HG02973 (cell line): Measurements from ENCODE around the gene ANKRD40CL.
"Not testable (repeated sequence)": the region's sequence is repeated elsewhere in the genome, so short reads cannot be mapped to it uniquely, and the experiment has no call there.

Experiments
- ATAC-seq: cut with Tn5 transposase; IDR thresholded peaks from one replicate; pipeline ENCODE4 v1.9.1; 2021; ENCODE audit warnings: moderate library complexity; ENCODE audit not compliant: unreplicated experiment

The ANKRD40CL gene

DNA sequence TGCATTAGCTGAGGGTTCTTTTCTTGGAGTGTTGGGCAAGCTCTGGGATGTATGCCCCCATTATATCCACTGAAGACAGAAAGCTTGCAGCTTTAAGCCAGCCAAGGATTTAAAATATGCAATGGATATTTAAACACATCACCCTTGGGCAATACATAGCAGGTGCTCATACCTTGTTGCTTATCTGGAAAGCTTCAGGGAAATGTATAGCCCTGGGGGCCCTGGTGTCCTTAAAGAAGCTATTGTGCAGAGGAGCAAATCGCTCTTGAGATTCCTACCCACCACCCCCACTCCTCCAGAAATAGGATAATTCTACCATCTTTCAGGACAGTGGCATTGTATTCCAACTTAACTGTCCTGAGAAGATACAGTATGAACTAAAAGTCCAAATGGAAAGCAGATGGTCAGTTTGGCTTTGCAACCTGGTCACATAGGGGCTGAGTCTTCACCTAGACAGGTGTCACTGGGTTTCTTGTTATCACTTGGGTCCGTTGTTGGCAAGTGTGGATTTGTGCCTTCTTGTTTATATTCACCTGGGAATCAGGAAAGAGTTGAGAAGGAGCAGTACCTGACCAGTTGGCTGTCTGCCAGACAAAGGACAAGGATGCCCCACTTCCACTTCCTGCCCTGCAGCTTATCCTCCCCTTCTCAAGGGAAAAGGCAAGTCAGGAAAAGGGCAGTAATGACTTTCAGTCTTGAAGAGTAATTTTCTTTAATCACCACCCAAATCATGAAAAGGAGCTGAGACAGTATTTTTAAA lies 3.4 kb downstream of the ANKRD40CL start:
- no peak for ATAC-seq

DNA sequence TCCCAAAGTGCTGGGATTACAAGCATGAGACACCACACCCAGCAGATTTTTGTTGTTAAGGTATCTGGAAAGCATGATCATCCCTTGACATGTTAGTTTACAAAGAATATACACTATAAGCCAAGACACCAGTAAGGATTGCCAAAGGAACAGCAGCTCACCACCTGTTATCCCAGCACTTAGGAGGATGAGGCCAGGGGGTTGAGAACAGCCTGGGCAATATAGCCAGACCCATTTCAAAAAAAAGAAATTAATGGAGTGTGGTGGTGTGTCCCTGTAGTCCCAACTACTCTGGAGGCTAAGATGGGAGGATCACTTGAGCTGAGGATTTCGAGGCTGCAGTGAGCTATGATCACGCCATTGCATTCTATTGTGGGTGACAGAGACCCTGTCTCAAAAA lies 5.1 kb downstream of the ANKRD40CL start:
- no peak for ATAC-seq

DNA sequence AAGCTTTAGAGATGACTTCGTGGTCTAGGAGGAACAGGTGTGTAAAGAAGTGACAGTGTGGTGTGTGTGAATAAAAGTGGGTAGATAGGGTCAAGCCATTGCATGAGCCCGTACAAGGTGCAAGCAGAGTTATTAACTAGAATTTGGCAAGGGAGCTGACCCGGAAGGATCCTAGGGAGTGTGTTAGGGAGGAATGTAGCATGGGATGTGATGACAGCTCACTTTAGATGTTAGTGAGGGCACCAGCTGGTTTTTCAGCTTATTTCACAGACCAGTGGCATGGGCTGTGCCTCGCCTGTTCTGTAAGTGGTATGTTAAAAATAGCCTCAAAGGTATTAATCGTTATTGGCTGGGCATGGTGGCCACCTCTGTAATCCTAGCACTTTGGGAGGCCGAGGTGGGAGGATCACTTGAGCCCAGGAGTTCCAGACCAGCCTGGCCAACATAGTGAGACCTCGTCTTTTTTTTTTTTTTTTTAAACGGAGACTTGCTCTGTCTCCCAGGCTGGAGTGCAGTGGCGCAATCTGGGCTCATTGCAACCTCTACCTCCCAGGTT lies 8.3 kb downstream of the ANKRD40CL start:
- no peak for ATAC-seq

DNA sequence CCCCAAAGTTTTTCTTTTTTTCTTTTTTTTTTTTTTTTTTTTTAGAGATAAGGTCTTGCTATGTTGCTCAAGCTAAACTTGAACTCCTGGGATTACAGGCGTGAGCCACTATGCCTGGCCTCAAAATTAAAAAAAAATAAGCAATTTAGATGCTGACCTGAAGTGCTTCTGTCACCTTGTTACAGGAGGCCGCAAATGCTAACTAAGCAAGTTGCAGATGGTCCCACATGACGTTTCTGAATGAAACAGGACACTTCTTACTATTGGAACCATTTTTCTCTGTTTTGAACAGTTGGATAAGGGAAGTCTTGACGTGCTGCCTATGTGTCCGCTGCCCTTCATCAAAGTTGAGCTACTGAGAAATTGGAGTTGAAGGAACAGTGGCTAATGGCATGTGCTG lies 8.8 kb downstream of the ANKRD40CL start:
- no peak for ATAC-seq

DNA sequence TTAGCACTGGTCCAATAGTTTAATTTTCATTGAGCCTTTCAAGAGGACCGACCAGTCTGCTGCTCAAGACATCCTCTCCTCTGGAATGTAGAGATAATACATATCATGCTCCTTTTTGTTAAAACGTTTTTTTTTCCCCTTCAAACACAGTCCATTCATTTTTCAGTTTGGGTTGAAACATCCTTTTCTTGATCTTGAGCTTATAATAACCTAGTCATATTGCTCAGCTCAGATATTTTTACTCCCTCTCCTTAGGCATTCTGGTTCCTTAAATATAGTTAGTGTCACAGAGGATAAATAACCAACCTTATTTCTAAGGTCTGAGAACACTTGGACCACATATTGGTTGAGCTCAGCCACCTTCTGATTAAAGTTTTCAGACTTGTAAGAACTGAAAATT lies 12.8 kb downstream of the ANKRD40CL start:
- ATAC-seq: no peak

DNA sequence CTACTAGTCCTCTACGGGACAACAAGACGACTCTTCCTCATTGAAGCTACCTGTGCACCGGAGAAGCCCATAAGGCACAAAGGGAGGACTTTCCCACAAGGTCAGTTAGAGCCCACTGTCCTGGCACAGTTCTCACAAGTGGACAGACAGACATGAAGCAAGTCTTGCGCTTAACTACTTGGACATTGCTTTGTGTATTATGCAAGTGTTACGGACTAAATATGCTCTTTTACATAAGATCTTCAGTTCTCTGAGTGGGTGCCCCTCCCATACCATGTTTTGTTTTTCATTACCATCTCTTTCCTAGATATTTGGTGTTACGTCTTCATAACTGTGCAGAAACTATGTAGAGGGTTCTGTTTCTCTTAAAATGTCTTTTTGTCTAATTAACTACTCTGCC lies 18.1 kb downstream of the ANKRD40CL start:
- no peak for ATAC-seq

DNA sequence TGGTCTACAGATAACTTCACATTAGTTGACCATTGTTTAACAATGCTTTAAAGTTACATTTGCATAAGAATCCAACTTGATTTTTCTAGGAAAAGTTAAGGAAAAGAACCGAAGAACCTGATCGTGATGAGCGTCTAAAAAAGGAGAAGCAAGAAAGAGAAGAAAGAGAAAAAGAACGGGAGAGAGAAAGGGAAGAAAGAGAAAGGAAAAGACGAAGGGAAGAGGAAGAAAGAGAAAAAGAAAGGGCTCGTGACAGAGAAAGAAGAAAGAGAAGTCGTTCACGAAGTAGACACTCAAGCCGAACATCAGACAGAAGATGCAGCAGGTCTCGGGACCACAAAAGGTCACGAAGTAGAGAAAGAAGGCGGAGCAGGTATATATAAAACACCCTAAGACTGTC lies 21.7 kb downstream of the ANKRD40CL start:
- ATAC-seq: no peak

DNA sequence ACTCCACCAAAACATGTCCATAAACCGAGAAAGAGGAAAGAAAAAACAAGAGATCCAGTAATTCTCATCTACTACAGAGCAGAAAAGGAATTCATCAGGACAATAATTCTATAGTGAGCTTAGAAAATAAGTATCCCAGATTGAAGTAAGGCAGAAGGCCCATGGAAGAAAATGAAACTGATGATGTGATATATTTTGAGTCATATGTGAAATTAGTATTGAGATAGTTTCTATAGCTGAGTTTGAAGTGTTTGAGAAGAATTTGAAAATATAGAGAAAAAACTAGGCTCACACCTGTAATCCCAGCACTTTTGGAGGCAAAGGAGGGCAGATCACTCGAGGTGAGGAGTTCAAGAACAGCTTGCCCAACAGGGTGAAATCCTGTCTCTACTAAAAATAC lies 28.2 kb downstream of the ANKRD40CL start:
- no peak for ATAC-seq

DNA sequence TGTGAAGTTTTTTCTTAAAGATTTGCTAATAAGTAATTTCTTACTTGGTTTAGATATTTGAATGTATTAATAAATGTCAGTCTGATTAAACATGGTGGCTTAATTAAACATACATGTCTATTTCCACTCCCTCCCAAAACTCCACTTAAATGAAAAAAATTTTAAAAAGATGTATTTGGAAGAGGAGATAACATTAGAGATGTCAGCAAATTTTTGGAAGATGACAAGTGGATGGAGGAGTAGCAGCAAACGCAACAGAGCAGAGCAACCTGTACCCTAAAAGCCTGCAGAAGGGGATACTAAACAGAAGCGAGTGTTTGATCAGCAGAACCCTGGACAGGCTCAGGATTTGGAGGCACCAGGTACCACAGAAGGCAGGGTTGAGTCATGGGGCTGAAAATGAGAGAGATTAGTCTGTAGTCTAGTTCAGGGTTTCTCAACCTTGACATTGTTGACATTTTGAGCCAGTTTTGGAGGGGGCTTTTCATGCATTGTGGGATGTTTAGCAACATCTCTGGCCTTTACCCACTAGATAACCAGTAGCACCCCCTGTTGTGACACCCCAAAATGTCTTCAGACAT lies 30.1 kb downstream of the ANKRD40CL start:
- no peak for ATAC-seq

DNA sequence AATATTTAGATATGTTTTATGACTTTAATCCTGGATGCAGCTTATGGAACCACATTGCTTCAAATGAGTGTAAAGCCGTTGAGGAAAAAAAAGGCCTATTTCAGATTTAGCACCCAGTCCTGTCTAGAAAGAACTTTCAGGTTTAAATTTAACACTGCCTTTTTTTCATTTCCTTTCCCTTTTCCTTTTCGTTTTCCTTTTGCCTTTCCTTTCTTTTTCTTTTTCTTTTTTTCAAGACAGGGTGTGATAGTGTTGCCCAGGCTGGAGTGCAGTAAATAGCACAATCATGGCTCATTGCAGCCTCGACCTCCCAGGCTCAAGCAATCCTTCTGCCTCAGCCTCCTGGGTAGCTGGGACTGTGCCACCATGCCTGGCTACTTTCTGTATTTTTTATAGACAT lies 32.0 kb downstream of the ANKRD40CL start:
- no peak for ATAC-seq

DNA sequence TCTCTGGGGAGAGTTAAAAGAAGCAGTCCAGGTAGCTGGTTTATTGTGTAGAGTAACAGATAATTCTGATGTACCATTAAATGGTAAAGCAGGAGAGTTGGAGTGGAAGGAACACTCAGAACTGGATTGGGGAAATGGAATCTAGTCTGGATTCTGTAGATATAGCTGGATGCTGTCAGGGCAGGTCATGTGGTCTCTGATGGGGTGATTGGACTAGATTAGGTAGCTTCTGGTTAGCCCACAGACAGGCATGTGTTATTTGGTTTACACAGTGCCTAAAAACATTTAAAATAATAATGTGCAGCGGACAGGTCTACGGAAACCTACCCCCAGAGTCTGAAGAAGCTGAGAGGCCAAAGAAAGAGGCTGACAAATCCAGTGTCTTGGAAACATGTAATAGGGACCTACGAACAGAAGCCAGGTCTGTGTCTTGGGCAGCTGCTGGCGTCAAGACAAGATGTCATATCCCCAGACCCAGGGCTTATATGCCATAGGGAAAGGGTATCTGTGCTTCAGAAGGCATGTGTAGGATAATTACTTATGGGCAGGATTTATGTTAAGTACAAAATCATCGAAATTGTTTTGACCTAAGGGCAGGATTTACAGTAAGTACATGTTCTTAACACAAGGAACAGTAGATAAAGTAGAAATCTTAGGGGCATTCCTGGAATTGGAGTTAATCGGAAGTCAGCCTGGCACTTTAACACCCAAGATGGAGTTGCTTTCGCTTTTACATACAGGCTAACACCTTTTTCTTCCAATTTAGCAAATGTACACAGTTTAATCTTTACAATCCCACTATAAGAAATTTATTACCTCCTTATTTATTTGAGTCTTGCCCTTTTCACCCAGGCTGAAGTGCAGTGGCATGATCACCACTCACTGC lies 35.5 kb downstream of the ANKRD40CL start:
- ATAC-seq: no peak

DNA sequence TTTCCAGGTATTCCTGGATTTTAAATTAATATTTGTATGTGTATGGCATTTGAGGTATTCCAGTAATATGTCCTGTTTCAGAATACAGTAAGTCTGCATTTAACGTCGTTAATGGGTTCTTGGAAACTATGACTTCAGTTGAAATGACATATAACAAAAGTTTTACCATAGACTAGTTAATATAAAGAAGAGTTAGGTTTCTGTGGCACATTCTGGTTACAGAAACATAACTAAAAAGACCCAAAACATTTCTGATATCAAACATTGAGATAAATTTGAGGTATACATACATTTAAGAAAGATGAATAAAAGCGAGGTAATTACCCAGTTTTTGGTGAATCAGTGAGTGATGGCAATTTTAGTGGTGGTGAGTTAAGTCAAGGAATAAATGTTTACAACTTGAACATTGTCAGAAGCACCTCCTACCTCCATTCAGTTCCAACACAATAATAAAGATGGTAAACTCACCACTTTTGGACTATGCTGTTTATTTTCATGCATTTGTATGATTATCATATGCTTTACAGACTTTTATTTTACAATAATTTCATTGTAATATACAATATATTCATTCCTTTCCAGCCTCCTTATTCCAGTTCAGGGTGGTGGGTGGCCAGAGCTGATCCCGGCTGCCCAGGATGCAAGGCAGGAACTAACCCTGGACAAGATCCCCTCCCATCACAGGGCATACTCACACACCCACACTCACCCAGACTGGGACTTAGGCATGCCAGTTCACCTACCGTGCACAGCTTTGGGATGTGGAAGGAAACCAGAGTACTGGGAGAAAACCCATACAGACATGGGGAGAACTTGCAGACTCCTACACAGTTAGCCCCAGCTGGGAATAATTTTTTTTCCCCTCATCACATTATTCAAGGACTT lies 38.2 kb downstream of the ANKRD40CL start:
- ATAC-seq: no peak

DNA sequence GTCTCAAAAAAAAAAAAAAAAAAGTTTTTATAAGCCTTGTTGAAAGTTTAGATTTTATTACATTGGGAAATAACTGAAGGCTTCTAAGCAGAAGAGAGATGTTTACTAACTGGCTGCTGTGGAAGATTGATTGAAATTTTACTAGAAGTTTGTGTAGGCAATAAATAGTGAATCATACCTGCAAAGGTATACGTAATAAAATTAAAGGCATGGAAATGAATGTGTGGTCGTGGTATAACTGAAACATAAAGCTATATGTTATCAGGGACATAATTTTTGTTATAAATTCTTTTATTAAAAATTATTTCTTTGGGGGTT lies 39.2 kb downstream of the ANKRD40CL start:
- no peak for ATAC-seq

DNA sequence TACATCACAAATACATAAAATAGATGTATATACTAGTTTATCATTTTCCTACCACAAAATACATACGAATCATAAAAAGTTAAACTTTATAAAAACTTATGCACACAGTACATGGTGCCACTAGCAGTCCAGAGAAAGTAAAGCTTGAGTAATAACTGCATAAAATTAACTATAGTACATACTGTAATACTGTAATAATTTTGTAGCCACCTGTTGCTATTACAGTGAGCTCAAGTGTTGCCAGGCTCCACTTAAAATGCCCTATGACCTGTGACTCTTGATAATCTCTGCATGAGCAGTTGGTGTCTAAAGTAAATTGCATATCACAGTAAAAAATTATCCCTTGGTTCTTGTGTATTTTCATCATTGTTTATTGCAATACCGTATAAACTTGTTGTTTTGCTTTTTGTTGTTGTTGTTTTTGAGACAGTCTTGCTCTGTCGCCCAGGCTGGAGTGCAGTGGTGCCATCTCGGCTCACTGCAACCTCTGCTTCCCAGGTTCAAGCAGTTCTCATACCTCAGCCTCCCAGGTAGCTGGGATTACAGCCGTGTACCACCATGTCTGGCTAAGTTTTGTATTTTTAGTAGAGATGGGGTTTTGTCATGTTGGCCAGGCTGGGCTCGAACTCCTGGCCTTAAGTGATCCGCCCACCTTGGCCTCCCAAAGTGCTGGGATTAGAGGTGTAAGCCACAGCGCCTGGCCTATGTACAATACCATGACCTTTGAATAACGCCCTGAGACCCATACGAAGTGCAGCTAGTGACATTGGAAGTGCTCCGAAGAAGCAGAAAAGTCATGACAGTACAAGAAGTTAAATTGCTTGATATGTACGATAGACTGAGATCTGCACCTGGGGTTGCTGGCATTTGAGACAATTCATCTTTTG lies 41.3 kb downstream of the ANKRD40CL start:
- ATAC-seq: no peak

DNA sequence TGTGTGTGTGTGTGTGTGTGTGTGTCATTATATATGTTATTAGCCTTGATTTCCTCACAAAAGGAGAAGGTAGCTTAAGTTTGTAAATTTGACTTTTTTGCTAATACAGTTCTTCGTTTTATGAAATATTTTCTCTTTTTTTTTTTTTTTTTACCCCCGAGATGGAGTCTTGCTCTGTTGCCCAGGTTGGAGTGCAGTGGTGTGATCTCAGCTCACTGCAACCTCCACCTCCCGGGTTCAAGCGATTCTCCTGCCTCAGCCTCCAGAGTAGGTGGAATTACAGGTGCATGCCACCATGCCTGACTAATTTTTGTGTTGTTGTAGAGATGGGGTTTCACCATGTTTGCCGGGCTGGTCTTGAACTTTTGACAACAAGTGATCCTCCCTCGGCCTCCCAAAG lies 42.7 kb downstream of the ANKRD40CL start:
- ATAC-seq: not testable (repeated sequence)

DNA sequence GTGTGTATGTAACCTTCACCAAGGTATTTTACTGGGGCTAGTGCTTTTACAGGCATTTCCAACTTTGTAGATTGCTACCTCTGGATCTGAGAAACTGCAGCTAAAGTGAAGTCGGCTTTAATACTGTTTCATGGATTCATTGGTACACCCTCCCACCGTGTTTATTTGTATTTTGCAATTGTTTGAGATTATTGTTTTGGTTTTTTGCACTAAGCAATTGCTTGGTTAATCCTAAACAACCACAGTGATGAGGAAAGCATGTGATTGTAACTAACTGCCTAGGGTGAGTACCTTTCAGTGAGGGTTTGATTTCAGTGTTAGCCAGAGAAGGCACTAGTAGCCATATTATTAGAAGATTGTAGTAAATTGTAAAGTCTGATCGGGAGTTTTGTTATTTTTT lies 44.6 kb downstream of the ANKRD40CL start:
- no peak for ATAC-seq

DNA sequence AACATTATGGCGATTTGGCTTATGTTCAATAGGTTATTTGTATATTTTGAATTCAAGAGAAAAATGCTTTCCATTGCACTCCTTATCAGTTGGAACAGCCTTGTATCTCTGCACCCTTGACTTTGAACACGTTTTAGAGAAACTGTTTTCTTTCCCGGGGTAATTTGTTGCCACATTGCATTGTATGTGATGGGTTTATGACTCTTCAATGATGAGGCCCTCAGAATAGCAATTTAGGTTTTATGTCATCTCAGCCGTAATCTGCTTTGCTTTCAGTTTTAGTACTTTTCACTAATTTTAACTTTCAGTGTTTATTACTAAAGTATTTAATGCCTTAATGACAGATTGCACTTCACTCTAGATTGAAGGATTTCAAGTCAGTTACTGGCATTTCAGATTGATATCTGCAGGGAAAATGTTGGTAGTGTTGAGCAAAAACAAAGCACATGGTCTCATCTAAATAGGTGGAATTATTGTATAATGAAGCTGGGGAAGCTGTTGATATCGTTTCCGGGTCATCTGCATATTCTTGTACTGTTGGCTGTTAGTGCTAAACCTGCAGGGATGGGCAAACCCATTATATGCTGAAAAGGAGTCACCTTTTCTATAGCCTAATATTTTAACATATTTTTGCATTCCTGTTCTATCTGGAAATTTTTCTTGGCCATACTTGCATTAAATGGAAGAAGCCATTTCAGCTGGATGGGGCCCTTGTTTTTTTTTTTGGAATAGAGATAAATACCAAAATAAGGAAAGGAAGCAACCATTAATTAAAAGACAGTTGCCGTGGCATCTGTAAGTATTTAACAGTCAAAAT lies 45.9 kb downstream of the ANKRD40CL start:
- no peak for ATAC-seq

DNA sequence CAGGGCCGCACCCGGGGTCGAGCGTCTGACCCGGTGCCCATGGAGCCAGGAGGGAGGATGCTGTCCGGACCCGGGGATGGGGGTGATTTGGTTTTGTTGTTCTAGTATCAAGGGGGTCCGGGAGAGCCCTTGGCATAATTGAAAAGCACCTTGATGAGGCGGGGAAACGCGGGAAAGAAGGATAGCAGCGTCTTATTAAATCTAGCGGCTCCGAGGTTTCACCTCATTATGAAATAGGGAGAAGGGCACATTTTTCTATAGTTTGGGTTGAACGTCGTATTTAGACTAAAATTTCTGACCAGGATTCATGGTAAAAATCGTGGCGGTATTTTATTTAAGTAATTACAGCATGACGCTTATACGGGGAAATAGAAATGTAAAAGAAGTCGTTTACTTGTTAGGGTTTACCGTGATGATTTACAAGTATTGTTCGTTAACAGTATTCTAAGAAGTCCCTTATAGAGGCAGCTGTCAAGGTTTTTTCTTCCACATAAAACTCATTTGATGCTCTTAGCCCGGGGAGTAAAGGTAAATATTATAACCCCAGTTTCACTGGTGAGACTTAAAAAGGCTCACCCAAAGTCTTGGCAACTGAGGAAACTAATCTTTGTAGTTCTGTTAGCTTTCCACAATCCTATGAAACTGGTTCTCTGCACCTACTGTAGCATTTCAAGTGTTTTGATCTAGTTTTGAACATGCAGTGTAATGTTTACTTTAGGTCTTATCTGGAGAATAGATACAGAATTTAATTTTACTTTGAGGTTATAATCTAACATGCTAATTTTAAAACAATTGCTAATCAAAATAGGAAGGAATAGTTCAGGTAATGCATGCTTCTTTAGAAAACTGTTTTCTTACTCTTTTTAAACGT lies 47.2 kb downstream of the ANKRD40CL start:
- ATAC-seq: no peak
